IPS-15b (cell line): ENCODE data around the gene BCL7A.
"Not testable (repeated sequence)": the region's sequence is repeated elsewhere in the genome, so short reads cannot be mapped to it uniquely, and the experiment has no call there.

ENCODE experiments used
- H3K27me3 ChIP-seq: one replicate; pipeline ENCODE4 v1.6.1; 2013; ENCODE audit warnings: low read length; ENCODE audit not compliant: control insufficient read depth, insufficient read depth
- H3K36me3 ChIP-seq: one replicate; pipeline ENCODE4 v1.6.1; 2013; ENCODE audit warnings: low read length; ENCODE audit not compliant: control insufficient read depth, insufficient read depth
- H3K4me1 ChIP-seq: one replicate; pipeline ENCODE4 v1.6.1; 2013; ENCODE audit warnings: mild to moderate bottlenecking, low read length; ENCODE audit not compliant: control insufficient read depth, insufficient read depth
- H3K4me3 ChIP-seq: one replicate; pipeline ENCODE4 v1.5.1; 2013; ENCODE audit warnings: low read depth, low read length
- H3K9ac ChIP-seq: one replicate; pipeline ENCODE4 v1.6.1; 2013; ENCODE audit warnings: low read depth, mild to moderate bottlenecking, low read length
- H3K9me3 ChIP-seq: one replicate; pipeline ENCODE4 v1.6.1; 2013; ENCODE audit warnings: mild to moderate bottlenecking, low read length; ENCODE audit not compliant: control insufficient read depth, insufficient read depth

Gene BCL7A

GRCh38 chr12:122051231-122051876, 29.7 kb downstream of the BCL7A start:
- Histone ChIP-seq H3K9ac (no peak overlapping the region), H3K4me1 (no peaks in the 10 kb centered on the region), H3K36me3 (no peaks in the 10 kb centered on the region)

GRCh38 chr12:122052285-122052684, 30.6 kb downstream of the BCL7A start:
- no peak overlapping the region for H3K9ac ChIP-seq
- no peak overlapping the region for H3K4me3 ChIP-seq
- H3K4me1 ChIP-seq = no peaks in the 10 kb centered on the region
- no peaks in the 10 kb centered on the region for H3K9me3 ChIP-seq
- no peaks in the 10 kb centered on the region for H3K27me3 ChIP-seq
- no peaks in the 10 kb centered on the region for H3K36me3 ChIP-seq

More at GRCh38 chr12:122051231-122051876, 29.7 kb downstream of the BCL7A start:
- Histone ChIP-seq H3K4me3 (no peak overlapping the region), H3K9me3 (no peaks in the 10 kb centered on the region), H3K27me3 (no peaks in the 10 kb centered on the region)

GRCh38 chr12:122054842-122055520, 33.3 kb downstream of the BCL7A start:
- Histone ChIP-seq H3K4me1 (no peaks in the 10 kb centered on the region), H3K27me3 (no peaks in the 10 kb centered on the region), H3K4me3 (no peak overlapping the region), H3K36me3 (peaks cover 10% of the 10 kb centered on the region), H3K9me3 (no peaks in the 10 kb centered on the region), H3K9ac (no peak overlapping the region)

- not testable (repeated sequence) for H3K4me1 ChIP-seq, H3K9ac ChIP-seq, H3K9me3 ChIP-seq, H3K27me3 ChIP-seq, H3K4me3 ChIP-seq
- peaks cover 10% of the 10 kb centered on the region for H3K36me3 ChIP-seq
These were observed 34.7 kb downstream of the BCL7A start for GRCh38 chr12:122056406-122056805.

- H3K36me3 ChIP-seq = peaks cover 10% of the 10 kb centered on the region
- H3K4me1 ChIP-seq = no peaks in the 10 kb centered on the region
- H3K27me3 ChIP-seq = no peaks in the 10 kb centered on the region
- H3K9me3 ChIP-seq = no peaks in the 10 kb centered on the region
- H3K4me3 ChIP-seq = no peak overlapping the region
- H3K9ac ChIP-seq = no peak overlapping the region
These were observed 35.5 kb downstream of the BCL7A start for GRCh38 chr12:122057007-122057735.

GRCh38 chr12:122057769-122058168, 36.1 kb downstream of the BCL7A start:
- H3K4me1 ChIP-seq = no peaks in the 10 kb centered on the region
- H3K27me3 ChIP-seq = no peaks in the 10 kb centered on the region
- H3K9ac ChIP-seq = no peak overlapping the region
- peaks cover 10% of the 10 kb centered on the region for H3K36me3 ChIP-seq
- H3K9me3 ChIP-seq = no peaks in the 10 kb centered on the region
- no peak overlapping the region for H3K4me3 ChIP-seq

- H3K27me3 ChIP-seq = no peaks in the 10 kb centered on the region
- H3K36me3 ChIP-seq = peaks cover 10% of the 10 kb centered on the region
- peaks cover 5% of the 10 kb centered on the region for H3K4me1 ChIP-seq
- no peak overlapping the region for H3K9ac ChIP-seq
- no peaks in the 10 kb centered on the region for H3K9me3 ChIP-seq
- no peak overlapping the region for H3K4me3 ChIP-seq
These were observed 37.0 kb downstream of the BCL7A start for GRCh38 chr12:122058549-122059149.

- Histone ChIP-seq H3K36me3 (peaks cover 10% of the 10 kb centered on the region), H3K4me3 (no peak overlapping the region), H3K9ac (no peak overlapping the region), H3K4me1 (peaks cover 9% of the 10 kb centered on the region), H3K27me3 (no peaks in the 10 kb centered on the region), H3K9me3 (no peaks in the 10 kb centered on the region)
These were observed 37.7 kb downstream of the BCL7A start for GRCh38 chr12:122059203-122059960.

GRCh38 chr12:122060081-122060501, 38.4 kb downstream of the BCL7A start:
- Histone ChIP-seq H3K36me3 (peaks cover 10% of the 10 kb centered on the region), H3K27me3 (no peaks in the 10 kb centered on the region), H3K9me3 (no peaks in the 10 kb centered on the region), H3K4me3 (no peak overlapping the region), H3K9ac (no peak overlapping the region), H3K4me1 (peaks cover 14% of the 10 kb centered on the region)

GRCh38 chr12:122061253-122061652, 39.6 kb downstream of the BCL7A start:
- H3K4me3 ChIP-seq = no peak overlapping the region
- peaks cover 10% of the 10 kb centered on the region for H3K36me3 ChIP-seq
- no peaks in the 10 kb centered on the region for H3K9me3 ChIP-seq
- no peak overlapping the region for H3K9ac ChIP-seq
- no peaks in the 10 kb centered on the region for H3K27me3 ChIP-seq
- H3K4me1 ChIP-seq = peaks cover 17% of the 10 kb centered on the region
